GM18907 (cell line): Measurements from ENCODE around the gene GPRC5A.
A peak's percentile ranks its signal among the peaks of the same experiment; 100 is the strongest.

Source experiments
- ATAC-seq: cut with Tn5 transposase; IDR thresholded peaks from one replicate; pipeline ENCODE4 v1.9.1; 2021; ENCODE audit warnings: mild to moderate bottlenecking, moderate library complexity; ENCODE audit not compliant: unreplicated experiment

The GPRC5A gene

GRCh38 chr12:12908711-12909110, 17.3 kb downstream of the GPRC5A start:
- no peak for ATAC-seq

- no peak for ATAC-seq
Observed at GRCh38 chr12:12909228-12909994, 18.0 kb downstream of the GPRC5A start.

DNA sequence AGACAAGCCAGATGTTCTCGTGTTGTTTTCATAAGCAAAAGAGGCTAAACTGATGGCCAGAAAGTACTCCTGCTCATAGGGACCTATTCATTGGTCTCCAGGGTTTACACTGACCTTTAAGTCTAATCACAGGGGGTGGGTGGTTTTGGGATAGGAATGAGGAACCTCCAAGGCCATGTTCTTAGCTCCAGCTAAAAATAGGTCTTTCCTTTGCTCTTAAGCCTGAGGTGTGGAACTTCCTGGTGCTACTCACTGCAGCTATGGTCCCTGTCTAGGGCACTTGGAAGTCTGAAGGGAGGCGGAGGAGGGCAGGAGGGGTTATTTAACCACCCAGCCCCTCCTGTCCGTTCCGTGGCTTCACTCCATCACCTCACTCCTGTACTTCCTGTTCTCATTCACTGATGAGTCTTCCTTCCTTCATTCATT, 18.6 kb downstream of the GPRC5A start:
- no peak for ATAC-seq

GRCh38 chr12:12912711-12913110, 21.3 kb downstream of the GPRC5A start:
- no peak for ATAC-seq

DNA sequence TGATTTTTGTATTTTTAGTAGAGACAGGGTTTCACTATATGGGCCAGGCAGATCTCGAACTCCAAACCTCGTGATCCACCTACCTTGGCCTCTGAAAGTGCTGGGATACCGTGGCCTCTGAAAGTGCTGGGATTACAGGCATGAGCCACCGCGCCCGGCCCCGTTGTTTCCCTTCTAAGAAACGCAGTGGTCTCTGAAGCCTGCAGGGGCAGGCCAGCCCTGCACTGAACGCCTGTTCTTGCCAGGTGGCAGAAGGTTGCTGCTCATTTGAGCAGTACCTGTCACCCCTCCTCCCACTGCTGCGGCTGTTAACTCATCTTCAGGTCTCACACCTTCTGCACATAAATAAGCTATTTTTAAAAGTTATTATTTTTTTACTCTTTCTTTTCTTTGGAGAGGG, 24.3 kb downstream of the GPRC5A start:
- no peak for ATAC-seq

DNA sequence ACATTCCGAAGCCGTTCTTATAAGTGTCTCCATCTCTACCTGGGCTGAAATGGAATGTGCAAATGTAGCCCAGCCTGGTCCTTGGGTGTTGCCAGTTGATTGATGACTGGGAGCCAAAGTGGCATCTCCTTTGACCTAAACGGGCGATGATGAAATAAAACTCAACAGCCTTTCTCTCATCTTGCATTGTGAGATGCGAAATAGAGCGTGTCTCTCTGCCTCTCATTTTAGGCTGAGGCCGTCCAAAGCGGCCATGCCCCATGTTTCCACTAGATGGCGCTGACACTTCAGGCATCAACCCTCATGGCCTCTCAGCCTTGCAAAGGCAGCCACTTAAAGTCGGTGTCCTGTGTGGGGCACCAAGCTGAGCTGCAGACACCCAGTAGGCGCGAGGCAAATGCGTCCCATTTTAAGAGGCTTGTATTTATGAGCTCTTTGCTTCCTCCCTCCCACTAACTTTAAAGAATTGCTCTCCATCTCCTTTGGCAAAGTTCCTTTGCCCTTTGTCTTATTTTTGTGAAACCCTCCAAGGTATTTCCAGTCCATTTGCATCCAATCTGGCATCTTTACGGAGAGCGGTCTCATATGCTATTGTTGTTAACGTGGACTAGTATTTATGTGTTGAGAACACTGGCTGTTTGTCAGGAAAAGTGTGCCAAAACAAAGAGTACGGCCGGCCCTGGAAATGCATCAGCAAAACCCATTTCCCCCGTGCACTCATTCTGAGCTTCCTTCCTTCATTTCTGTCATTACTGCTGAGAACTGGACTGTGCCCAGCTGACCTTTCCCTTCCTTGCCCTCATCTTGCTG, 25.0 kb downstream of the GPRC5A start:
- ATAC-seq, result peak; percentile 91

- no peak for ATAC-seq
Observed at GRCh38 chr12:12917517-12917916, 26.2 kb downstream of the GPRC5A start.

- ATAC-seq, result no peak
Observed at GRCh38 chr12:12918781-12919389, 27.5 kb downstream of the GPRC5A start.

DNA sequence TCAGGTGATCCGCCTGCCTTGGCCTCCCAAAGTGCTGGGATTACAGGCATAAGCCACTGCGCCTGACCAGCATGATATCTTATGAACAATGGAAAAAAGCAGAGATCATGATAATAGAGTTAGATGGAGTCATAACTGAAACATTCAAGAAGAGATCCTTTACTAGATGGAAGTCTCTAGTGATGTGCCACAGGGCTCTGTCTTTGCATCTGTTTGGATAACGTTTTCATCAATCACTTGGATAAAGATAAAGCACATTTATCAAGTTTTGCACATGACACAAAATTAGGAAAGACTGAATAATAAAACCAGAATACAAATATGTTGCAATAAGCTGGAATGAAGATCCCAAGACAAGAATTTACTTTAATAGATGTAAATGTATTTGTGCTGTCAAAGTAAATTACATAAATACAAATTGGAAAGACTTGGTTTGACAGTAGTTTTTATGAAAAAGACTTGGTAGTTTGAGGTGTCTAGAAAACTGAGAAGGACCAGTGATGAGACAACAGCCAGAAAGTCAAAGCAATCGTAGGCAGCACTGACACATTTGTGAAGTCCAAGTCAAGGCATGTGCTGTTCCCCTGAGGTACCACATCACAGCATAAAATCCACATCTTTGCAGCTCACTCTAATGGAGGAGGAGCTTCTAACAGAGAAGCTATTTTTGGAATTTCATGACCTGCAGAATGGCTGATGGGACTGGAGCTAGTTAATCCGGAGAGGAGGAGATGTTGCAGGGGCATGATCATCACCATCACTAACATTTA, 28.5 kb downstream of the GPRC5A start:
- no peak for ATAC-seq

GRCh38 chr12:12922191-12922616, 30.8 kb downstream of the GPRC5A start:
- ATAC-seq, result no peak

DNA sequence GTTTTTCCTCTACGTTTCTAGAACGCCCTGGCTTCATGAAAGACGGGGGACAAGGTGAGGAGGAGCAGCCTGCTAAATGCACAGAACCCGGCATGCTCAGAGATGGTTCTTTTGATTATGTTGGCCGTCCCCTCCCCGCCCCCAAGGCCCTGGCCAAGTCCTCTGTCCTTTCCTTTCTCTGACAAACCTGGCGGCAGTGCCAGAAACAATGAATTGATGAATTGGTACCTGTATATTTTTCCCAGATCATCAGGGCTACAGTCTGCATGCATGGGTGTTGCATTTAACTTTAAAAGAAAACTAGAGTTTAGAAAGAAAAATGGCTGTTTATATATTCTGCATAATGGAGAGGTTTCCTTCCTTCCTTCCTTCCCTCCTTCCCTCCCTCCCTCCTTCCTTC, 31.6 kb downstream of the GPRC5A start:
- no peak for ATAC-seq

GRCh38 chr12:12924169-12924568, 32.8 kb downstream of the GPRC5A start:
- no peak for ATAC-seq

- ATAC-seq, result no peak
Observed at GRCh38 chr12:12925388-12925787, 34.0 kb downstream of the GPRC5A start.

DNA sequence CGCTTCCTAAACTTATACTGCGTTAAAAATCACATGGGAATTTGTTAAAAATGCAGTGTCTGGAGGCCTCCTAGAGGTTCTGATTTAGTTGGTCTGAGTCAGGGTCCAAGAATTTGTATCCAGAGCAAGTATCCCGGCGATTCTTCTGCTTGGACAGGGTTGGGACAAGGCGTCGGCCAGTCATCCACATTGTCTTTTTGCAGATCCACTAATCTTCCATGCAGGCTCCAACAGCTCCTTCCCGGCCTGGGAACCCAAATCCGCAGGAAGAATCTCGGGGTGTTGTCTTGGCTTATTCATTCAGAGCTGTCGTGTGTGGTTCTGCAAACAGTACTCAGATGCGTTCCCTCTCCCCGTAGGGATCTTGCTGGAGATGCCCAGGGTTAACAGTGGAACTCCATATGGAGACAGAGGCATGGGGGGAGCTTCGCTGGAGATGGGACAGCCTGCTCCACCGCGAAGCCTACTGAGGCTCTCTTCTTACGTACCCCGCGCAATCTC, 35.3 kb downstream of the GPRC5A start:
- no peak for ATAC-seq

DNA sequence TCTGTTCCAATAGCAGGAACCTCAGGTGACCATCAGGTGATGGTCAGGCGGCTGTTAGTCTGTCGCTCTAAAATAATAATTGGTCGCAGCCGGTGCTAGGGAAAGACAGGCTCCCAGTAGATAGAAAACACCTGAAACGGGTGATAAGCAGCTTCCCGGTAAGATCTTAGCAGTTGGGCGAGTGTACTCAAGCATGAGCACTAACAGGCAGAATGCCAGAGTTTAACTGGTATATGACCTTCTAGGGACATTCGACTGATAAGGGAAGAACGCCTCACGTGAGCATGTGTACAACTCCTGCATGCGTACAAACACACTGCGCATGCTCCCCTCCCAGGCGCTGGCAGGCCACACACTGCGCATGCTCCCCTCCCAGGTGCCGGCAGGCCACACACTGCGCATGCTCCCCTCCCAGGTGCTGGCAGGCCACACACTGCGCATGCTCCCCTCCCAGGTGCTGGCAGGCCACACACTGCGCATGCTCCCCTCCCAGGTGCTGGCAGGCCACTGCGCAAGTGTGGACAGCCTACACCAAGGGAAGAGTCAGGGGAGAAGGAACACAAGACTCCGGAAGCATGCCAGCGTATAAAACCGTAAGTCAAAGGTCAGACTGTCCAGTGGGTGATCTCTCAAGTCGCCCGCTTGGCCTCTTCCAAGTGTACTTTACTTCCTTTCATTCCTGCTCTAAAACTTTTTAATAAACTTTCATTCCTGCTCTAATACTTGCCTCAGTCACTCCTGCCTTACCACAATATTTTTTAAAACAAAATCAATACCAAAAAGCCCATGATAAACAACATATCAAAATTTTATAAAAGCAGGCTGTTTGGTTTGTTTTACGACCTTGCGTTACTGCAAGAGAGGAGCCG, 36.1 kb downstream of the GPRC5A start:
- ATAC-seq, result no peak

DNA sequence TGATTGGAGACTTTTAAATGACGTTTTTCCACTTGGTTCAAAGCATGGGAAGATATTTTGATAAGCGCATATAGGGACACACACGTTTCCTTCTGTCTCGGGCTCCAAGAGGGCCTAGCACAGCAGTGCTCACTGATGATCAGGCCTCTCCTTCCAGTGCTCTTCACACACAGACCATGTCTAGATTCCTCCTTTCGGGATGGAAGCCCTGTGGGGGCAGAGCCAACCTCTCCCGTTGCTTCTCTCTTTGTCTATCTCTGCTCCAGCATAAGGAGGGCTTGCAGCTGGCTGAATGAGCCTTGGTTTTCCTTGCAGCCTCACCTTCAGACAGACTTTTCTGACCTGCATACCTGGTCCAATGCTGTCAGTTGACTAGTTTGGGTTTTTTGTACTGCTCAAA, 38.3 kb downstream of the GPRC5A start:
- no peak for ATAC-seq

DNA sequence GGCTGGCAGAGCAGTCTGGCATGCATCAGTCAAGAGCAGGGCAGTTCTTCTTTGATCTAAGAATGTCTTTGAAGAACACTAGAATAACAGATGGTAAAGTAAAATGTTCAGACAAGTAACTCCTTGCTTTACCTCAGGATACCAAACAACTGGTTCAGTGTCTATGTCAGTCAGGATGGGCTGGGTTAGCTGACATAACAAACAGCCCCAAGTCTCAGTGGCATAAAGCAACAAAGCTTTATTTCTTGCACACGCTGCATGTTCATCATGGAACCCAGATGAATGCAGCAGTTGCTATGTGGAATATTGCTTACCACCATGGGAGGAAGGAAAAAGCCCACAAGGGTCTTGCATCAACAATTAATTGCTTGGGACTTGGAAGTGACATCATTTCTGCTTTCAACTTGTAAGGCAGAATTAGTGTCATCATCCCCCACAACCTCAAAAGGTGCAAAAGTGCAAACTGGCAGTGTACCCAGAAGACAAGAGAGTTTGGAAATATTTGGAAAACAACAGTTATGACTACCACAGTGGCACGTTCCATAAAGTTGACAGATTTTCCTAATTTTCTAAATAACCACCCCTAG, 39.4 kb downstream of the GPRC5A start:
- no peak for ATAC-seq

- no peak for ATAC-seq
Observed at GRCh38 chr12:12933742-12934141, 42.4 kb downstream of the GPRC5A start.

- ATAC-seq, result no peak
Observed at GRCh38 chr12:12934556-12934955, 43.2 kb downstream of the GPRC5A start.
